GM19193 (cell line): ENCODE measurements around the gene PLSCR2.

Experiments used
- POLR2A ChIP-seq: IDR thresholded peaks from 4 replicates; pipeline ENCODE4 v1.6.1; 2011; ENCODE audit not compliant: insufficient read depth, insufficient read length; ENCODE audit errors: extremely low read depth

Gene PLSCR2

GRCh38 chr3:146465693-146466465 is 3.5 kb downstream of the PLSCR2 start:
- no peak for TF ChIP-seq POLR2A

DNA sequence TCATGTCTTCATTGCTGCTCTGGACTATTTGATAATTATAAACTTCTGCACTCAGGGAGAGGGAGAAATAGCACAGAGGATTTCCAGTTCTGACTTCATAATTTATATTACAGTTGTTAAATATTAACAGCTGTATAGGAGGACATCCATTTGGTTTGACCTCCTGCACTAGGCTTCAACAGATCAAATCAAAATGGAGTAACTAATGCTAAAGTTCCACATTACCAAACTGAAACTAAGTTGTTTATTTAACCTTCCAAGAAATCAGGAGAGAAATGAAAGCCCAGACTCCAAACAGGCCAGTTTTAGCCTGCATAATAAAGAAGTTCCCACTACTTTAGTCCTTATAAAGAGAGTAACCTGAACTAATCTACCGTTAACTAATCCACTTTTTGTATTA is 4.6 kb downstream of the PLSCR2 start:
- TF ChIP-seq POLR2A, result no peak

DNA sequence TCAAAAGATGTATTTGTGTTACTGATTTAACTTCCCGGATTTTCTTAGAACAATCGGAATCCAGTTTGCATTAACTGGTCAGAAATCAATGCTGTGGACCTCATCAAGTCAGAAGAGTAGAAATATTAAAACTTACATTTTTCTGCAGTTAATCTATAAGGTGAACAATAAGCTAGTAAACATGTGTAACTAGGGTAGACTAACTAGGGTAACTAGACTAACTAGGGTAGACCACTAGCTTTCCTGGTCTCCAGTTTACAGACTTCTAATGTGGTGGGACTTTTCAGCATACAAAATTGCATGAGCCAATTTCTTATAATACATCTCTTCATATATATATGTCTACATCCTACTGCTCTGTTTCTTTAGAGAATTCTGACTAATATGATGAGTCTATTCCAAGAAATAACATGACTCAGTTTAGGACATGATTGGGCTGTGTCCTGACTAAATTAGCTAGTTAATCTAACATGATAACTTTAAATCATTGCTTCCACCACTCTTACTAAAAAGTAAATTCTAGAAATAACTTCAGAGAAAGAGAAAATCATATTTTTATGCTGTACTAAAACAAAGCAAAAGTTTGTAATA is 5.3 kb downstream of the PLSCR2 start:
- TF ChIP-seq POLR2A, result no peak

- TF ChIP-seq POLR2A, result no peak
Measured at GRCh38 chr3:146454796-146455195, 14.6 kb downstream of the PLSCR2 start.

- no peak for TF ChIP-seq POLR2A
Measured at GRCh38 chr3:146449613-146450012, 19.7 kb downstream of the PLSCR2 start.

DNA sequence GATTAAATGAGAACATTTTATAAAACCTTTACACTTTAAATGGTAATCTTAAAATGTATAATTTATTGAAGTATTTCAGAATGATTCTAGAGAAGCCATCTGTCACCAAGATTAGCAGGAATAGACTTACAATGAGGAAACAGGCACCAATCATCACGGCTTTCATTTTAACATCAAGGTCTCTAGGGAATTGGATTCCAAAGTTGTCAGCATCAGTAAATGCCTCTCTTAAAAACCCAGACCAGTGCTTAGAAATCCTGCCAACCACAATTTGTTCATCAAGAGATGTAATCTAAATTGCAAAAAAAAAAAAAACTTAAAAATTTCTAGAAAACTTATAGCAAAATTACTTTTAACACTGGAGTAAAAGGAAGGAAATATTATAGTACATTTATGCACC is 20.3 kb downstream of the PLSCR2 start:
- no peak for TF ChIP-seq POLR2A

- no peak for TF ChIP-seq POLR2A
Measured at GRCh38 chr3:146446026-146446425, 23.3 kb downstream of the PLSCR2 start.

DNA sequence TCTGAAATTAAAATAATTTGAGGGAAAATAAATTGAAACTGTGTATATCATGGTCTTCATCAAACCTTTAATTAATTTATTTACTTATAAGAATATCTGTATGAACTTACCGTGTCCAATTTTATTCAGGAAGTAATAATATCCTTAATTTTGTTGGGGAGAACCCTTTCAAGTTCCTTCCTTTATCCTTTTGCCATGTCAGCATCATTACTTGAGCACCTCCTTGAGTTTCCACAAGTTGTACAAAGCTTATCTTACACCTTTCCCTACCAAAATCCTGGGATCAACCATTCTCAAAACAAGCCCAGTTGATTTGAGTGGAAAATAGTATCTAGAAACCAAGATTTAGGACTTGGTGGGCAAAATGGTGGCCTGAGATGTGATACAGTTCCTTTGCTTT is 37.3 kb downstream of the PLSCR2 start:
- TF ChIP-seq POLR2A, result no peak

- no peak for TF ChIP-seq POLR2A
Measured at GRCh38 chr3:146431240-146431639, 38.1 kb downstream of the PLSCR2 start.

GRCh38 chr3:146425341-146425740 is 44.0 kb downstream of the PLSCR2 start:
- TF ChIP-seq POLR2A, result no peak

- TF ChIP-seq POLR2A, result no peak
Measured at GRCh38 chr3:146421819-146422759, 47.3 kb downstream of the PLSCR2 start.

- no peak for TF ChIP-seq POLR2A
Measured at GRCh38 chr3:146416366-146416765, 53.0 kb downstream of the PLSCR2 start.

- no peak for TF ChIP-seq POLR2A
Measured at GRCh38 chr3:146414010-146414409, 55.4 kb downstream of the PLSCR2 start.

DNA sequence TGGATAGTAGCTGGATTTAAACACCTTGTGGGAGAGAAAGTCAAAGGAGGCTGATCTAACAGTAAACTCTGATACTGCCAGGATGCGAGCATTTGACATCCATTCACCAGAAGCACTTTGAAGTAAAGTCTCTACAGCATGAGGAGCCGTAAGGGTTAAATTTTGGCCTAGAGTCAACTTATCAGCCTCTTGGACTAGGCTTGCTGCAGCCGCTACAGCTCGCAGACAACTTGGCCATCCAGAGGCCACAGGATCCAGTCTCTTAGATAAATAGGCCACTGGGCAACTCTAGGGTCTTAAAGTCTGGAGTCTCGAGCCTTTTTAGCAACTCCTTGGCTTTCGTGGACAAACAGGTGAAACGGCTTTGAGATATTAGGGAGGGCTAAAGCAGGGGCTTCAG is 61.4 kb downstream of the PLSCR2 start:
- TF ChIP-seq POLR2A, result no peak

DNA sequence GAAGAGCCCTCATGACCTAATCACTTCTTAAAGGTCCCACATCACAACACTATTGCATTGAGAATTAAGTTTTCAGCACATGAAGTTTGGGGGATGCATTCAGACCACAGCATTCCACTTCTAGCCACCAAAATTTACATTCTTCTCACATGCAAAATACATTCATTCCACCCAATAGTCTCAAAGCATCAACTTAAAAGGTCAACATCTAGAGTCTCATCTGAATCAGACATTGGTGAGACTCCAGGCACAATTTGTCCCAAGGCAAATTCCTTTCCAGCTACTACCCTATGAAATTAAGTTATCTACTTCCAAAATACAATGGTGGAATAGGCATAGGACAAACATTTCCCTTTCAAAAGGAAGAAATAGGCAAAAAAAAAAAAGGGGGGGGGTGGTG is 64.9 kb downstream of the PLSCR2 start:
- no peak for TF ChIP-seq POLR2A
